Neural cell (in vitro differentiated cells): ENCODE measurements around the gene CADPS2. TPM values are rescaled to one million over a fixed set of nuclear protein-coding genes. Genes with fewer than 3 reads are reported as not detected.

ENCODE experiments used
- H2AFZ ChIP-seq: fragments of 200-600, 300-800 bp; sonication (generic), shearing (Covaris generic); 2 replicates; pipeline ENCODE4 v1.6.0; 2014; ENCODE audit warnings: low read depth, mild to moderate bottlenecking, antibody characterized with exemption, low read length, moderate library complexity
- H3F3A ChIP-seq: fragments of 200-600 bp; shearing (Covaris generic); 2 replicates; pipeline ENCODE4 v1.6.1; 2016; ENCODE audit warnings: mild to moderate bottlenecking, moderate library complexity, mixed read lengths, antibody characterized with exemption, low read length; ENCODE audit not compliant: insufficient read depth, poor library complexity, severe bottlenecking
- H3K27ac ChIP-seq: fragments of 200-600, 300-800 bp; sonication (generic), shearing (Covaris generic); 2 replicates; pipeline ENCODE4 v1.5.1; 2014; ENCODE audit warnings: mild to moderate bottlenecking, low read length, moderate library complexity
- H3K27me3 ChIP-seq: fragments of 300-800, 200-600 bp; sonication (generic), shearing (Covaris generic); 2 replicates; pipeline ENCODE4 v1.6.0; 2014; ENCODE audit warnings: mild to moderate bottlenecking, low read depth, low read length, moderate library complexity; ENCODE audit not compliant: insufficient read depth
- H3K36me3 ChIP-seq: fragments of 300-800, 200-600 bp; sonication (generic), shearing (Covaris generic); 2 replicates; pipeline ENCODE4 v1.5.1; 2014; ENCODE audit warnings: mild to moderate bottlenecking, antibody characterized with exemption, low read length, moderate library complexity; ENCODE audit not compliant: insufficient read depth
- H3K4me2 ChIP-seq: fragments of 300-800, 200-600 bp; sonication (generic), shearing (Covaris generic); 2 replicates; pipeline ENCODE4 v1.6.0; 2014; ENCODE audit warnings: mild to moderate bottlenecking, low read length
- H3K4me3 ChIP-seq: fragments of 300-800, 200-600 bp; sonication (generic), shearing (Covaris generic); 2 replicates; pipeline ENCODE4 v1.5.1; 2014; ENCODE audit warnings: mild to moderate bottlenecking, low read length, moderate library complexity
- H3K79me2 ChIP-seq: fragments of 200-600 bp; shearing (Covaris generic); replicated peaks from 2 replicates; pipeline ENCODE4 v1.6.0; 2014; ENCODE audit warnings: mild to moderate bottlenecking, low read length, moderate library complexity; ENCODE audit not compliant: insufficient read depth
- H3K9ac ChIP-seq: fragments of 300-800, 200-600 bp; sonication (generic), shearing (Covaris generic); 2 replicates; pipeline ENCODE4 v1.6.1; 2016; ENCODE audit warnings: mild to moderate bottlenecking, low read length, mixed read lengths
- H3K9me2 ChIP-seq: fragments of 200-600 bp; shearing (Covaris generic); 2 replicates; pipeline ENCODE4 v1.6.1; 2016; ENCODE audit warnings: mild to moderate bottlenecking, low read length, mixed read lengths; ENCODE audit not compliant: insufficient read depth
- H3K9me3 ChIP-seq: fragments of 200-600, 300-800 bp; sonication (generic), shearing (Covaris generic); 2 replicates; pipeline ENCODE4 v1.6.1; 2016; ENCODE audit warnings: mild to moderate bottlenecking, mixed run types, low read length, moderate library complexity, mixed read lengths
- H4K20me1 ChIP-seq: fragments of 200-600 bp; shearing (Covaris generic); 2 replicates; pipeline ENCODE4 v1.6.1; 2016; ENCODE audit warnings: mild to moderate bottlenecking, mixed run types; ENCODE audit not compliant: insufficient read depth
- EP300 ChIP-seq: fragments of 450-650 bp; conservative IDR thresholded peaks from 2 replicates; pipeline ENCODE4 v1.6.1; 2014; ENCODE audit warnings: antibody characterized with exemption, mild to moderate bottlenecking, moderate library complexity; ENCODE audit not compliant: poor library complexity, severe bottlenecking
- EZH2 ChIP-seq: fragments of 200-600, 300-800 bp; shearing (Covaris generic), sonication (generic); IDR thresholded peaks from 2 replicates; pipeline ENCODE4 v1.6.1; 2014; ENCODE audit warnings: antibody characterized with exemption, low read length, borderline replicate concordance, mild to moderate bottlenecking; ENCODE audit not compliant: insufficient read depth, poor library complexity, severe bottlenecking
- MXI1 ChIP-seq: fragments of 450-650 bp; conservative IDR thresholded peaks from 2 replicates; pipeline ENCODE4 v1.6.1; 2014; ENCODE audit warnings: antibody characterized with exemption, mild to moderate bottlenecking; ENCODE audit not compliant: poor library complexity, severe bottlenecking
- POLR2AphosphoS5 ChIP-seq: IDR thresholded peaks from 2 replicates; pipeline ENCODE4 v1.6.1; 2012
- RAD21 ChIP-seq: fragments of 450-650 bp; conservative IDR thresholded peaks from 2 replicates; pipeline ENCODE4 v1.6.1; 2014; ENCODE audit warnings: antibody characterized with exemption, mild to moderate bottlenecking, moderate library complexity
- SMC3 ChIP-seq: fragments of 450-650 bp; conservative IDR thresholded peaks from 2 replicates; pipeline ENCODE4 v1.6.1; 2014; ENCODE audit warnings: antibody characterized with exemption, mild to moderate bottlenecking, moderate library complexity; ENCODE audit not compliant: poor library complexity
- TAF1 ChIP-seq: IDR thresholded peaks from 2 replicates; pipeline ENCODE4 v1.6.1; 2012; ENCODE audit warnings: low read depth
- polyA plus RNA-seq: library from polyadenylated mRNA; depleted of rRNA; stranded (reverse); fragments of >200 nt; gene quantifications from 2 replicates; pipeline ENCODE4 v1.2.3, GENCODE V29; 2014
- TF ChIP-seq, protein P1 (sequence below): IDR thresholded peaks from 2 replicates; pipeline ENCODE4 v1.6.1; 2012; ENCODE audit warnings: borderline replicate concordance
- TF ChIP-seq, protein P2 (sequence below): fragments of 450-650 bp; IDR thresholded peaks from 2 replicates; pipeline ENCODE4 v1.5.1; 2014; ENCODE audit warnings: antibody characterized with exemption, mild to moderate bottlenecking, moderate library complexity; ENCODE audit not compliant: poor library complexity, severe bottlenecking

Gene CADPS2
- polyA plus RNA-seq, 1 donor from 2014 or later = 5.9 TPM

DNA sequence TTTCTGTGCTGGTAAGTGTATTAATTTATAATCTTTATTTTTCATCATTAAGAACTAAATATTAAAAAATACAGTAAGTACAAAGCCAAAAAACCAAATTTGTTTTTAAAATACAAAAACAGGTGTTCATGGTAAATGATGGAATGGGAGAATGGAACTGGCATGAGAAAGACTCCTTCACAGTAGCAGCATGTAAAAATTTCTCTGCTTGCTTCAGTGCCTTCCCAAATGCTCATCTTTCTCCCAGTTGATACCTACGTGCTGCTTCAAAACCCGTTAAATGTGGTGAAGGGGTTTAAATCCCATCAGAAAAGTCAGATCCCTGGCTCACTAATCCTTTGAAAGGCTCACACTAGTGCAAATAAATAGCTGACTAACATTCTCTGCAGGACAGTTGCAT lies 191.6 kb downstream of the CADPS2 start:
- no peak overlapping the region for H3K9ac ChIP-seq
- H4K20me1 ChIP-seq = no peaks in the 10 kb centered on the region
- H2AFZ ChIP-seq = no peak overlapping the region
- H3K9me3 ChIP-seq = no peaks in the 10 kb centered on the region
- H3K27me3 ChIP-seq = no peaks in the 10 kb centered on the region
- H3K79me2 ChIP-seq = no peaks in the 10 kb centered on the region
- H3F3A ChIP-seq = no peaks in the 10 kb centered on the region
- no peak overlapping the region for H3K4me2 ChIP-seq
- H3K4me3 ChIP-seq = no peak overlapping the region
- no peaks in the 10 kb centered on the region for H3K36me3 ChIP-seq
- no peak overlapping the region for H3K27ac ChIP-seq
- TF ChIP-seq SMC3 = no peak
- TF ChIP-seq EP300 = no peak
- no peak for TF ChIP-seq MXI1
- TF ChIP-seq, protein P1, sequence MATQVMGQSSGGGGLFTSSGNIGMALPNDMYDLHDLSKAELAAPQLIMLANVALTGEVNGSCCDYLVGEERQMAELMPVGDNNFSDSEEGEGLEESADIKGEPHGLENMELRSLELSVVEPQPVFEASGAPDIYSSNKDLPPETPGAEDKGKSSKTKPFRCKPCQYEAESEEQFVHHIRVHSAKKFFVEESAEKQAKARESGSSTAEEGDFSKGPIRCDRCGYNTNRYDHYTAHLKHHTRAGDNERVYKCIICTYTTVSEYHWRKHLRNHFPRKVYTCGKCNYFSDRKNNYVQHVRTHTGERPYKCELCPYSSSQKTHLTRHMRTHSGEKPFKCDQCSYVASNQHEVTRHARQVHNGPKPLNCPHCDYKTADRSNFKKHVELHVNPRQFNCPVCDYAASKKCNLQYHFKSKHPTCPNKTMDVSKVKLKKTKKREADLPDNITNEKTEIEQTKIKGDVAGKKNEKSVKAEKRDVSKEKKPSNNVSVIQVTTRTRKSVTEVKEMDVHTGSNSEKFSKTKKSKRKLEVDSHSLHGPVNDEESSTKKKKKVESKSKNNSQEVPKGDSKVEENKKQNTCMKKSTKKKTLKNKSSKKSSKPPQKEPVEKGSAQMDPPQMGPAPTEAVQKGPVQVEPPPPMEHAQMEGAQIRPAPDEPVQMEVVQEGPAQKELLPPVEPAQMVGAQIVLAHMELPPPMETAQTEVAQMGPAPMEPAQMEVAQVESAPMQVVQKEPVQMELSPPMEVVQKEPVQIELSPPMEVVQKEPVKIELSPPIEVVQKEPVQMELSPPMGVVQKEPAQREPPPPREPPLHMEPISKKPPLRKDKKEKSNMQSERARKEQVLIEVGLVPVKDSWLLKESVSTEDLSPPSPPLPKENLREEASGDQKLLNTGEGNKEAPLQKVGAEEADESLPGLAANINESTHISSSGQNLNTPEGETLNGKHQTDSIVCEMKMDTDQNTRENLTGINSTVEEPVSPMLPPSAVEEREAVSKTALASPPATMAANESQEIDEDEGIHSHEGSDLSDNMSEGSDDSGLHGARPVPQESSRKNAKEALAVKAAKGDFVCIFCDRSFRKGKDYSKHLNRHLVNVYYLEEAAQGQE = no peak
- TF ChIP-seq POLR2AphosphoS5 = no peak
- TF ChIP-seq, protein P2, sequence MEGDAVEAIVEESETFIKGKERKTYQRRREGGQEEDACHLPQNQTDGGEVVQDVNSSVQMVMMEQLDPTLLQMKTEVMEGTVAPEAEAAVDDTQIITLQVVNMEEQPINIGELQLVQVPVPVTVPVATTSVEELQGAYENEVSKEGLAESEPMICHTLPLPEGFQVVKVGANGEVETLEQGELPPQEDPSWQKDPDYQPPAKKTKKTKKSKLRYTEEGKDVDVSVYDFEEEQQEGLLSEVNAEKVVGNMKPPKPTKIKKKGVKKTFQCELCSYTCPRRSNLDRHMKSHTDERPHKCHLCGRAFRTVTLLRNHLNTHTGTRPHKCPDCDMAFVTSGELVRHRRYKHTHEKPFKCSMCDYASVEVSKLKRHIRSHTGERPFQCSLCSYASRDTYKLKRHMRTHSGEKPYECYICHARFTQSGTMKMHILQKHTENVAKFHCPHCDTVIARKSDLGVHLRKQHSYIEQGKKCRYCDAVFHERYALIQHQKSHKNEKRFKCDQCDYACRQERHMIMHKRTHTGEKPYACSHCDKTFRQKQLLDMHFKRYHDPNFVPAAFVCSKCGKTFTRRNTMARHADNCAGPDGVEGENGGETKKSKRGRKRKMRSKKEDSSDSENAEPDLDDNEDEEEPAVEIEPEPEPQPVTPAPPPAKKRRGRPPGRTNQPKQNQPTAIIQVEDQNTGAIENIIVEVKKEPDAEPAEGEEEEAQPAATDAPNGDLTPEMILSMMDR = no peak
- TF ChIP-seq EZH2 = no peak
- TF ChIP-seq RAD21 = no peak
- TF ChIP-seq TAF1 = no peak
- H3K9me2 ChIP-seq = no peaks in the 10 kb centered on the region

DNA sequence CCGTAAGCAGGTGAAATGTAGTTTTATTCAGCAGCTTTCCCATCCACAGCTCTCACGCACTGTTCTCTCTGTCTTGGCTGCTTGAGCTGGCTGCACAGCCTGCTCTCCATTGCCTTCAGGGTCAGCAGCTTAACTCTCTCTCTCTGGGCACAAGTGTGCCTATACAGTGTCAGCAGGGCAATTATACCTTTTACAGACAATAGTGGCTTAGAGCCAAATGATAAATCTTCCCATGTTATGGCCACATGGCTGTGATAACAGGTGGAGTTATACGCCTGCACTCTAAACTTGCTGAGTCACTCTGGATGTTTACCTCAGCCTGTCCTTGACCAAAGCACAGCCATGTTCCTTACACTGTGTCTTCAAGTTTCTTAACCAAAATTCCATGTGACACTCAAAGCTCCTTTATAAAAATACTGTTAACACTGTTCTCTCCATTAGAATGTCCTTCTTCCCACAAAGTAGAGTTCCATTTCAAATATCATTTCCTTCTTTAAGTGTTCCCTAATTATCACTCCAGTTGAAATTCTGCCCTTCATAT lies 193.4 kb downstream of the CADPS2 start:
- Histone ChIP-seq H3K4me2 (no peak overlapping the region), H3K9me3 (no peaks in the 10 kb centered on the region), H4K20me1 (no peaks in the 10 kb centered on the region), H3K9me2 (no peaks in the 10 kb centered on the region), H3K27me3 (no peaks in the 10 kb centered on the region), H3K27ac (no peak overlapping the region), H2AFZ (no peak overlapping the region), H3K79me2 (no peaks in the 10 kb centered on the region), H3K4me3 (no peak overlapping the region), H3K36me3 (no peaks in the 10 kb centered on the region), H3K9ac (no peak overlapping the region), H3F3A (no peaks in the 10 kb centered on the region)
- TF ChIP-seq EZH2 (no peak), POLR2AphosphoS5 (no peak), EP300 (no peak), SMC3 (no peak), MXI1 (no peak), TAF1 (no peak), RAD21 (no peak)
- TF ChIP-seq, protein P1 = no peak
- TF ChIP-seq, protein P2 = no peak
